DMS79 (cell line): Measurements from ENCODE around the gene TIAM1.

Source experiments
- DNase-seq: peaks from one replicate; lab custom pipeline; 2025; lab: John Stamatoyannopoulos, UW

Gene TIAM1

DNA sequence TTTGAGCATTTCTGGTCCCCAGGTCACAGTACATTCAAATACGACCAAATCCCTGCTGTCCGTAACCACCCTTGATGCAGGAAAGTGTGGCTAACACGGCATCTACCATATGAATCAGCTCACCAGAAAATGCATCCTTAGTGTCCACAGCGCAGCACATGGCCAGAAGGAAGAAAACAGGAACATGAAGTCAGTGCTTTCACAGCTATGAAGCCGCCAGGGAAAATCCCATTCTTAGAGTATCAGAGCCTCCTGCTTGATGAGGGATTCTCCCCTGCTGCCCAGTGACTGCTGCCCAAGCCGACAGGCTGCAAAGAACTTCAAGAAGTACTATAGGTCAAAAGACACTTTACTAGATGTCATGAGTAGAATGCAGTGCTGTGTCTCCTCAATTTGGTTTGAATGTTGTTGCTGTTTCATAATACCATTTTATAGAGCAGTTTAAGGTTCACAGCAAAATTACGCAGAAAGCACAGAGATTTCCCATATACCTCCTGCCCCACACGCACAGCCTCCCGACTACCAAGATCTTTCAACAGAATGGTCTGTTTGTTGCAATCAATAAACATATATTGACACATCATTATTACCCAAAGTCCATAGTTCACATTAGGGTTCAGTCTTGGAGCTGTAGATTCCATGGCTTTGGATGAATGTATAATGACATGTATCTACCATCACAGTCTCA is 14.5 kb downstream of the TIAM1 start:
- no peak for DNase-seq

DNA sequence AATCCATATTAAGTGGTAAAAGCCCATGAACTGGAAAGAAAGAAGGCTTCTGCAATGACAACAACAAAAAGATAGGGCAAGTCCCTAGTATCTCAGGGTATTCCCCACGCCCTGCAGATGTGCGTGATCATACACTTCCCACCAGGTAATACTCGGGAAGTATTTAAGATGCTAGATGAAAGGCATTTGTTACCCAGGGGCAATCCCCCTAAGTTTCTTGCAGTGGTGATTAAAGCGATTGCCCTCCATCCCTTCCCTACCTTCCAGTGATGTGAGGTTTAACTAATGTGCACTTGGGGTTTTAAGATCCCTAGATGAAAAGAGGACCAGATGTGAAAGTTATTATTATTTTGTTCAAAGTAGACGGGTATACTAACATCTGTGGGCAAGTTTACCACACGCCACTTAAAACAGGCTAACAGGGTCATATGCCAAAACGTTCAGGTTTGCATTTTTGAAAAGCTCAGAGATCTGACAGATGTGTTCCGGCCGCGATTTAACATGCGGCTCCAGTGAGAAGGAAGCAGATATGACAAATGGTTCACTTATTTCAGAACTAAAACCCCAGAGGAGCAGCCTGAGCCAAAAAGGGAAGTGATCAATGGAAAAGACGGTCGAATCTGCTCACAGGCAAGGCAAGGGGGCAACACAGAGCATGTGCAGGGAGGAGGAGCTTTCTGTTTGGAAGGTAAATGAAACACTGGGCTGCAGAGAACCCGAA is 17.4 kb downstream of the TIAM1 start:
- DNase-seq: no peak

DNA sequence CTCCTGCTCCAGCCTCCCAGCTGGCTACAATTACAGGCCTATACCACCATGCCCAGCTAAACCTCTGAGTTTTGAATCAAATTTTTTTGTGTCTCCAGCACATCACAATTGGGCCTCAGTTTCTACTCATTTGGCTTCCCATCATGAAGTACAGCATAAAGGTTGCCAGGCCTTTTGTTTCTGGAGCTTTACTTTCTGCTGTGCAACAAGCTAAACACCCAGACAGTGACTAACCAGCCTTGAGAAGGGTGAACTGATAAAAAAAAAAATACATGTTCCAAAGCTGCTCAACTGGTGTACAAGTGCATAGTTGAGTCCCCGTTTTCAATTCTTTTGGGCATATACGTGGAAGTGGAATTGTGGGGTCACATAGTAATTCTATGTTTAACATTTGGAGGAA is 25.1 kb downstream of the TIAM1 start:
- DNase-seq: no peak

DNA sequence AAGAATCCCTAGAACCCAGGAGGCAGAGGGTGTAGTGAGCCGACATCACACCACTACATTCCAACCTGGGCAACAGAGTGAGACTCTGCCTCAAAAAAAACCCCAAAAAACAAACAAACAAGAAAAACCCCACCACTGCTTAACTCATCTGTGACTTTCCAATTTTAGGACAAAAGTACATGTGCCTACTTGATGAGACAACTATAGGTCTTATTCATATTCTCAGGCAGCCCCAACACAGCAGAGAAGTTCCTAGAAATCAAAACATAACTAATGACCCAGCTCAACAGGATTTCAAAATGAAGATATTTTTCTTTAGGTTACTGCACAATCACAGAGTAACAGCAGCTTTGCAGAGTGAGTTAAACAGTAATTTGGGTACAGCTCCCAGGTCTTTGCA is 26.4 kb downstream of the TIAM1 start:
- DNase-seq: no peak

DNA sequence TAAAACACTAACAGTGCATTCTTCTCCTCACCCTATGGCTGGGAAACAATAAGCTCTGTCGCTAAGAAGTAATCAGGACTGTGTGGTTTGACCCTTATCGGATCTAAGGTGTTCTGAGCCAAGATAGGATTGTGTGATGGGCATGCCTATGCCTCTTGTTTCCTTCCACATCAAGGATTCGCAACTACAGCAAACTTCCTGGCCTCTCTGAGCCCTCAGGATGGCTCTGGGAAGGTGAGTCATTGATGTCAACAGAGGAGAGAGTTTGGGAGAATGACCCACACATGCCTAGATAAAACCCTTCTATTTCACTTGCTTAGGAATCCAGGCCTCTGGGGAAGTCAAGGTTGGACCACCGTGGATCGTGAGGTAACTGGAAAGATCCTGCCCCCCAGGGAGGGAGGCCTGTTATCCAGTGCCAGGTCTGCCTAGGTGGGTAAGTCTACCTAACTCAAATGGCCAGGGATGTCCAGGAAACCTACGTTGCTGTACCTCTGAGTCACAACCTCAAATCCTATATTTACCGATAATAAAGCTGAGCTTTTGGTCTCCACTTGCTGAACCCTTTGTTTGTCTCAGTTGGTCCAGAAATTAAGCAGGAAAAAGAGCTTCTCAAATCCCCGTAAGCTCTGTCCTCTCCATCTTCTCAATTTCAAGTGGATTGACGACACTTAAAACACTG is 27.4 kb downstream of the TIAM1 start:
- no peak for DNase-seq

DNA sequence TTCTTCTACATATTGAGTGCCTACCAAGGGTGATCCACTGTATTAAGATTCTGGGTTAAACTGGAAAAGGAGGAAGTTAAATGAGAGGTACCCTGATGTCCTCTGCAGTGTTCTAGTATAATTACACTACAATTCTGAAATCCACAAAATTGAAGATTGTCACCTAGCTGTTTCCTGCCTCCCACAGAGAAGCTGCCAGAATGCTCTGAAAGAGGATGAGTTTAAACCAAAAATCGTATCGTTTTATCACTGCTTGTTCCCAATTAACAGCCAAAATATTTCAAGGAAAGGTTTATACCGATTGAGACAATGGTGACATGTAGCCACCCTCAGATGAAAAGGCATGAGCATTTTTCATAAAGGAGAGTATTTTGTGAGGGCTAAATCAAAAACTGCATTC is 28.0 kb downstream of the TIAM1 start:
- no peak for DNase-seq

DNA sequence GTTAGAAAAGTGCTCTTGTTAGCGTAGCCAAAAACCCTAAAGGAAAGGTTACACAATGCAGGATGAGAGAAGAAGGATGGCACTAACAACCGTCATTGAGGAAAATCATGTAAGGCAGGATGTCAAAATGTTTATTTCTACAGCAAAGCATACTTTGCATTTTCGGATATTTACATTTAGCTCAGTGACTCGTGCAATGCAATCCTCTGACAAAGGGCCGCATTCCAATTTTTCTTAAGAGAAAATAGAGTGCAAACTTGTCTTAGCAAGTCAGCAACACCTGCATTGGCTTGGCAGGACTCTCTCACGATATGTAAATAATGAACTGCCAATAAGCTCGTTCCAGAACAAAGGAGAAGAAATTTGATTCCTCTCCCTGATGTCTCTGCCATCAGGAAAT is 33.3 kb downstream of the TIAM1 start:
- DNase-seq: peak; percentile 25

DNA sequence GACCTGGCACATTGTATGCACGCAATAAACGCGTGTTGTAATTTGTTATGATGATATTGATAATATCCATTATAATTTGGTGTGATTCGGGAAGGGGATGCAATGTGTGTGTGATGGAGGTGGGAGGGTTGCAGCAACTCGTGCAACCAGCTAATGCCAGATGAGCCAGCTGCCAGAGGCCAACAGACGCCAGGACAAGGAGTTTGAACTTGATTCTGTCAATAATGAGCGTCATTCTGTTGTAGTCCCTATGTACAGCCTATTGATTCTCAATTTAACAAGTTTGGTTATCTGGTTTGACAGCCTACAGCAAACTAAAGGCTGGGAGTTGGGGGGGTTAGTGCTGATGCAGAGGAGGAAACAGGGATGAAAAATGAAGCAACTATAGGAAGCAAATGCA is 35.5 kb downstream of the TIAM1 start:
- no peak for DNase-seq

DNA sequence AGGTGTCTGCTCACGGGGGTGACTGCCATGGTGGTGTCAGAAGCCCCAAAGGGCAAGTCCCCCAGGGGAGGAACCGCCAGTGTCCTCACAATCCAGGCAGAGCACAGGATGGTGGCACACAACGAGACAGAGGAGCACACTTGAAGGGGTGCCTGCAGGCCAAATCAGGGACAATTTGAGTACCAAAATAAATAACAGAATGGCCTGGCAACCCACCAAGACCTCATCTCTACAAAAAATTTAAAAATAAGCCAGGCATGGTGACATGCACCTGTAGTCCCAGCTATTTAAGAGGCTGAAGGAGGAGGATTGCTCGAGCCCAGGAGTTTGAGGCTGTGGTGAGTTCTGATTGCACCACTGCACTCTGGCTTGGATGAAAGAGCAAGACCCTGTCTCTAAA is 38.2 kb downstream of the TIAM1 start:
- DNase-seq: no peak

DNA sequence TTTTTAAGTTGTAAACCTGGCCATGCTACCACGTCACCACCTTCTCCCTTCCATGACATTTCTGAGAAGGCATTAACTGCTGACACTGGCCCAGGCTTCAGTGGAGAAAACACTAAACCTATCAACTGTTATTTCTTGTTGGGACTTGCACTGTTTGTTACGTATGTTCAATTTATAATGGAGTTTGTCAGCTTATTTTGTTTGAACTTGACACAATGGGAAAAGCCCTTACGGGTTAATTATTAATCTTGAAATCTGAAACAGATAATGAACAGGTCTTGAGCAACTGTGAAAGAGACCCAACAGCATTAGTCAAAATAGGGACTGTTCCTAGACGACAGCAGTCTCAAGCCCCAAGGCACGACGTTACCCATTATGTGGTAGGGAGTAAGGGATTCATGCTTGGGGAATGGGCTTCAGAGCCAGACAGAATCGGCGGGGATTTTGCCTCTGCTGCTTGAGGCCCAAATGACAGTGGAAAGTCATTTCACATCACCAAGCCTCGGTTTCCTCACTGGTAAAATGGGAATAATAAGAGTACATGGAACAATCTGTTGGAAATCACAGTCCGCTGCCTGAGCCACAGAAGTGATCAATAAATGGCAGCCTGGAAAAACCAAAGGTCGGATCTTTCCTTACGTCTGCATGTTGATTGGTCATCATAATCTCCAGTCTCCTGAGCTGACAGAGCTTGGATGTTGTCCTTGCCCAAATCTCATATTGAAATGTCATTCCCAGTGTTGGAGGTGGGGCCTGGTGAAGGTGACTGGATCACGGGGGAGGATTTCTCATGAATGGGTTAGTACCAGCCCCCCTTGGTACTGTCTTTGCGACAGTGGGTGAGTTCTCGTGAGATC is 44.5 kb downstream of the TIAM1 start:
- DNase-seq: no peak

DNA sequence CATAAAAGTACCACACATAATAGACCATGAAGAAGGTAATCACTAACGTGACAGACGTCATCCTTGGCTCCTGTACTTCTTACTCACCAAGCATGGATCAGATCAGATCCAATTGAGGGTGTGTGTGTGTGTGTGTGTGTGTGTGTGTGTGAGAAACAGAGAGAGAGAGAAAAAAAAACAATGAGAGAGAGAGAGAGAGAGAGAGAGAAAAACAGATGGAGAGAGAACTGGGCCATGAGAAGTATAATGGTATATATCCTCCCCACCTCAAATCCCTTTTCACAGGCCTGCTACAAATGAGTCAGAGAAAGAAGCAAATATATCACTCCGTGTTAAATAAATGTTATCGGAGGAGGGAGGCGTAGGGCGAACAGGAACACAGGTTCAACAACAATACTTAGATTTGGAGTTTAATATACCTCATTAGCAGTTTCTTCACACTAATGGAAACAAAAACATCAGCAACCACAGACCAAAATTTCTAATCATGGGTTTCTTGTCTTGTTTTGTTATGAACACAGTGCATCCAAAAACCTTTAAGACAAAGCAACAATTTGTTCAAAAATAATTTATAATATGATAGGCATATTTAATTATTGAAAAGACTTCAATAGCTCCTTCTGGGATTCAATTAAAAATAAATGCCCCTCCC is 45.3 kb downstream of the TIAM1 start:
- no peak for DNase-seq

DNA sequence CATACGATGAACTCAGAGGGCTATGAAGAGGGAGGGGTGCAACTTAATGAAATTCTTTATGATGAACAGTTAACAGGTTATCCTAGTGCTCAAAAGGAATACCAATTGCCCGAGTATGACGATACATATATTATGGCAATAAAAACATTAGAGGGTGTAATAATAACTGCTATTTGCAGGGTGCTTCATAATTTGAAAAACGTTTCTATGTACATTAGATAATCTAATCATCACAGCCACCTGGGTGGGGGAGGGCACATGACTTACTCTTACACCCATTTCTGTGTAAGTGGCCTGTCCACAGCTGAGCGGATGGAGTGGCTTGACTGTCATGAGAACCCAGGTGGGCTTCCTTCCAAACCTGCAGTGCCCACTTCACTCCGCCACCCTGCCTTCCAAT is 46.3 kb downstream of the TIAM1 start:
- no peak for DNase-seq

DNA sequence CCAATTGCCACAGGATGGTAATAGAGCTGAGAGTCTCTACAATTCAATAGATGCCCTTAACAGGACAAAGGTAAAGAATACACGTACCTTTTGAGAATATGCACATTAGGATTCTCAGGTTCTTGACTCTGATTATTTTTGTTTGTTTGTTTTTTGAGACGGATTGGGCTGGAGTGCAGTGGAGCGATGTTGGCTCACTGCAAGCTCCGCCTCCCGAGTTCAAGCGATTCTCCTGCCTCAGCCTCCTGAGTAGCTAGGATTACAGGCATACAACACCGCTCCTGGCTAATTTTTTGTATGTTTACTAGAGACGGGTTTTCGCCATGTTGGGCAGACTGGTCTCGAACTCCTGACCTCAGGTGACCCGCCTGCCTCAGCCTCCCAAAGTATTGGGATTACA is 48.4 kb downstream of the TIAM1 start:
- no peak for DNase-seq

DNA sequence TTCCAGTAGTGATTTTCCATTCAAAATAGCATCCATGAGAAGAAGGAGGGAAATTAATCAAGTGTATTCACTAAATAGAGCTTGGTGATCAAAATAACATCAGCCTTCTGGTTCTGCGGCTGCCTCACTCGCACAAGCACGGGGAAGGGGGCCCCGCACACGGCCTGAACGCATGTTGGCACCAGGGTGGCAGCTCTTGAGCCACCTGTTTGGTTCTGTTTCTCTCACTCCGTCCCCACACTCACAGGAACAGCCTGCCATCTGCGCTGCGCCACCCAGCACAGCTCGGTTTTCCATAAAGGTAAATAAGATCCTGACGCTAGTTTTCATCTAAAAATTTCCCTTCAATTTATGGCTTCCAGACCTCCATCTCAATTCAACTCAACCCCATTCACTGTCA is 49.4 kb downstream of the TIAM1 start:
- no peak for DNase-seq

DNA sequence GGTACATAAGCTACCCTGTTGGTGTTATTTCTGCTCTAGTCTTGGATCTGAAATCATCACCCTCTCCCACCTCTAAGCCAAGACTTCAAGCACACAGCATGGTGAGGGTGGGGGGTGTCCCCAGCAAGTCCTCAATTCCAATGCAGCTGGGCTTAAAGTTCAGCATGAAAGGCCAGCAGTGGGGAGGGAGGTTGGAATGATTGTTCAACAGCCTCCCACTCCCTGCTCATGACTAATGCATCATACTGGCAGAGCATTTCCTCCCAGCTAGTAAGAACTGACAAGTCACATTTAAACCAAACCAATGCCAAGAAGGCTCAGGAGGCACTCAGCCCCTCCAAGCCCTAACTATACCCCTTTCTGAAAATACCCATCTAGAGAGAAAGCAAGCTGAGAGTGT is 50.1 kb downstream of the TIAM1 start:
- DNase-seq: no peak

DNA sequence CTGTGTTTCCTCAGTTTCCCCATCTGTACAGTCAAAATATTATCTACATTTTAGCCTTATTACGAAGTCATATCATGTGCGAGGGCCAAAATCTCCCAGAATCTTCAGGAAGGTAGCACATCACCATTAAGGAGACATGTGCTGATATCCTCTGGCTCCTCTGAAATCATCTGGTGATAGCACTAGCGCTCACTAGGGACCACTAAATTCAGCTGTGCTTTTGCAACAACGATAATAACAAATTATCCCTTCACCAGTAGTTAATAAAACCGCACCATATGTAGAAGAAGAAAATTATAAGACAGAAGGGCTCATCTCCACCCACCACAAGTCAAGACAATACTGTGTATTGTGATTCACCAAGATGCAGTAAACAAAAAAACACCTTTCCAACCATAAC is 53.3 kb downstream of the TIAM1 start:
- DNase-seq: no peak

DNA sequence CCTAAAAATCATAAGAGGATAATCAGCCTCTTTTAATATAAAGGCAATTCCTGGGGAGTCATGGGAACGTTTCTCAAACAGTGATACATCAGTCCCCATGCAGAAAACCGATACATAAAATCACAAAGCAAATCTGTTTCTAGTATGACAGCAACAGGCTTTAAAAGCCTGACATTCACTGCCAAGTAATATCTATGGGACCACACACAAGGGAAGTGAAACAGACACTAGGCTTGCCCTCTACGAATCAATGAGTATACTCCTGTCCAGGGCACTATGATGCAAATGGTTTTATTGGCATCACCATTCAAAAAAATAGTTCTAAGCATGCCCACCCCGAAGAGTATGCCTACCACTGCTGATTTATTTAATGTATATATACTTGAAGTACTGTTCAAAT is 54.4 kb downstream of the TIAM1 start:
- no peak for DNase-seq

DNA sequence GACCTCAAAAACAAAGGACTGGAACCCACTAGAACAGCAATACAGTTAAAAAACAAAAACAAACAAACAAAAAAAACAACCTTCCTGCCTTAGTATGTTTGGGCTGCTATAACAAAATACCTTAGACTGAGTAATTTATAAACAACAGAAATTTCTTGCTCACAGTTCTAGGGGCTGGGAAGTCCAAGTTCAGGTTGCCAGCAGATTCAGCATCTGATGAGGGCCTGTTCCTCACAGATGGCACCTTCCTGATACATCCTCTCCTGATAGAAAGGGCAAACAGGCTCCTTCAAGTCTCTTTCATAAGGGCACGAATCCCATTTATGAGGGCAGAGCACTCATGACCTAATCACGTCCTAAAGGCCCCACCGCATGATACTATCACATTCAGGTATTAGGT is 55.9 kb downstream of the TIAM1 start:
- no peak for DNase-seq

DNA sequence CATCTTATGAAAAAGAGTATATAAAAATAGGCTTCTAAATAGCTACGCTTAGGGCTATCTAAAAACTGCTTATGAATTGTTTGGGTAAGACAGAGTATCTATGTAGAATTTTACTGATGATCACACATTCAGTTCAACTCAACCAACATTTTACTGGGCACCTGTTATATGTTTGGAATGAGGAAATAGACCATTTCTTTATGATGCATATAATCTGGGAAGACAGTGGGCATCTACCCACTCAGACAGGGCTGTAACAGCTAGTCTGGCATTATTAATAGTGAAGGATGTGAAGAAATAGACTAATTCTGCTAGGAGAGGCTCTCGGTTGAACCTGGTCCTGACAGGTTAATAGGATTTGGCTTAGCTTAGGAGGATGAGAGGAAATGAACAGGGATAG is 56.9 kb downstream of the TIAM1 start:
- no peak for DNase-seq

DNA sequence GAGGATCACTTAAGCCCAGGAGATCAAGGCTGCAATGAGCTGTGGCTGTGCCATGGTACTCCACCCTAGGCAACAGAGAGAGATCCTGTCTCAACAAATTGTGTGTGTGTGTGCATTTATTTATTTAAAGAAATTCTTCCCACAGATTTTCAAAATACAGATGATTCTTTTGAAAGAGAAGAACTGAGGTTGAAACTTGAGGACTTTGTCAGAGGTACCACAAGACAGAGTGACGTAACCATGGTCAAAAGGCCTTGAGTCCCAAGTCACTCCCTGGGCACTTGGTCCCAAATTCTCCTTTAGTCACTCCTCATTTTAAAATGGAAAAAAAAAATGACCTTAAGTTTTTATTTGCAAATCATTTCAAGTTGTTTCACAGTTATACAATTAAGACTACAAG is 57.4 kb downstream of the TIAM1 start:
- no peak for DNase-seq

DNA sequence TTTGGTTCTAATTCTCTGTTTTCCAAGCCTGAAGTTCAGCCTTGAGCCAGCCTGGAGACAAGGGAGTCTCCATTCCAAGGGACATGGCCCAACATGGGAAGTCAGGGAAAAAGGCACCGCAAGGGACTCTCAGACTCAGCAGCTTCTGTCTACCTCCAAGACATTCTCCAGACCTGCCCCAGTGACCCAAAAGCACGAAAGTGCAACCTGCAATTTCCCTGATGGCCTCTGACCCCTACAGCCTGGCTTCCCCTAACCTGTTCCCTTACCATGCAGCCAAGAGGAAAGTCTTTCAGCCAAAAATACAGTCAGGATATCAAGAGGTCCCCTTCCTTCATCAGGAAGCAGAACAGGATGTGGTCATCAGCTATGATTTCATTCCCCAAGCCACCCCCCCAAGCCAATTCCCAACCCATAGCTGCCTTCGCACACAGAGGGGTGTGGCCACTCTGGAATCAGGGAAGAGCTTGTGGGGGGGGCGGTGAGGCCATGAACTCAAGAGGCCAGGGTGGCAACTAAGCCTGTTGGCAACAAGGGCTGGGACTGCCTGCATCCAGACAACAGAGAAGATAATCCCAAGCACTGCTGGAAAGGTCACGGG is 59.2 kb downstream of the TIAM1 start:
- DNase-seq: no peak

DNA sequence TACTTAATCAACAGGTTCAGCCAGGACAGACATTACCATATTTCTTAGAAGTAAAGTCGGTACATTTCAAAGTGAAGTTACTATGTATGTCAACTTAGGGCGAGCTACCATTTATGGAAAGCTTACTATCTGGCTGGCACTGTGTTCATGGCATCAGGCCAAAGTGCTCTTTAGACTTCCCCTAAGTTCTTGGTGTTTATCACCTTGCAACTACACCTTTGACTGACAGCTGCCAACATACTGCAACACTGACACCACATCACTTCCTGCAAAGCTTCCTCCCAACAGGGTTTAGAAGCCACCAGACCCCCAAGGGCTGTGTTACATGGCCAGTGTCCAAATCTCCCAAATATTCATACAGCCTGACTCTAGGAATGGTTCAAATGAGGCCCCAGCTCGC is 61.0 kb downstream of the TIAM1 start:
- no peak for DNase-seq
